ENCODE measurements around the gene ZIM2. TPM values are rescaled to one million over a fixed set of nuclear protein-coding genes. Genes with fewer than 3 reads are reported as not detected.

The ZIM2 gene
- total RNA-seq, 1 experiment from 2014 or later, result not detected

GRCh38 chr19:56760842-56761241, 79.7 kb downstream of the ZIM2 start:
- Histone ChIP-seq H3K4me1 (ENCODE audit: control insufficient read depth in 1 of 2, insufficient read depth in 2 of 2, low read length in 2 of 2) (no peaks in the 10 kb centered on the region), H3K9me3 (ENCODE audit: control insufficient read depth in 1 of 2, insufficient read depth in 1 of 2, low read depth in 1 of 2, low read length in 2 of 2) (peaks cover 7 to 44% of the 10 kb centered on the region in 2 experiments; a peak in 2 of 4 replicates), H3K36me3 (ENCODE audit: control insufficient read depth in 1 of 2, insufficient read depth in 2 of 2, low read length in 2 of 2) (no peaks in the 10 kb centered on the region), H3K27me3 (ENCODE audit: insufficient read depth, low read length) (no peaks in the 10 kb centered on the region), H4K20me1 (ENCODE audit: insufficient read depth) (no peaks in the 10 kb centered on the region), H3K9me2 (ENCODE audit: insufficient read depth) (no peaks in the 10 kb centered on the region), H2AFZ (ENCODE audit: low read depth, low read length, poor library complexity, severe bottlenecking) (no peak overlapping the region), H3K27ac (ENCODE audit: low read depth, low read length) (no peak overlapping the region), H3K4me3 (replicated peaks in 1 of 2; ENCODE audit: low read depth in 1 of 2, low read length in 2 of 2) (no peak overlapping the region), H3K4me2 (ENCODE audit: low read length) (no peak overlapping the region), H3K79me2 (ENCODE audit: insufficient read depth, low read length) (no peaks in the 10 kb centered on the region), H3K9ac (ENCODE audit: low read length) (no peak overlapping the region)
- ChIA-PET CTCF (no interaction called here), POLR2A (no interaction called here), RAD21 (ENCODE audit: low non-redundant PET in 1 of 2, low total read pairs in 2 of 2, uncharacterized antibody in 2 of 2, unreplicated experiment in 2 of 2) (no interaction called here)
- DNase-seq (ENCODE audit: low read depth, low spot score), result no peak
- intact Hi-C loops (cut with micrococcal nuclease), result no loop called here
- ATAC-seq, result no peak
- no TSS peak for BruUV-seq (replicated peaks)
- no peak for TF ChIP-seq SP1 (IDR thresholded peaks at IDR 0.05; ENCODE audit: low read depth)
- no peak for TF ChIP-seq FOSL1 (IDR thresholded peaks at IDR 0.05; ENCODE audit: low read depth)
- no peak for TF ChIP-seq RAD21 (IDR thresholded peaks at IDR 0.05; ENCODE audit: low read depth)
- no peak for TF ChIP-seq EZH2phosphoT487 (IDR thresholded peaks at IDR 0.05; ENCODE audit: borderline replicate concordance)
- TF ChIP-seq JUND (IDR thresholded peaks at IDR 0.05), result no peak
- no peak for TF ChIP-seq CEBPB (IDR thresholded peaks at IDR 0.05; ENCODE audit: low read depth)
- TF ChIP-seq, protein P1, sequence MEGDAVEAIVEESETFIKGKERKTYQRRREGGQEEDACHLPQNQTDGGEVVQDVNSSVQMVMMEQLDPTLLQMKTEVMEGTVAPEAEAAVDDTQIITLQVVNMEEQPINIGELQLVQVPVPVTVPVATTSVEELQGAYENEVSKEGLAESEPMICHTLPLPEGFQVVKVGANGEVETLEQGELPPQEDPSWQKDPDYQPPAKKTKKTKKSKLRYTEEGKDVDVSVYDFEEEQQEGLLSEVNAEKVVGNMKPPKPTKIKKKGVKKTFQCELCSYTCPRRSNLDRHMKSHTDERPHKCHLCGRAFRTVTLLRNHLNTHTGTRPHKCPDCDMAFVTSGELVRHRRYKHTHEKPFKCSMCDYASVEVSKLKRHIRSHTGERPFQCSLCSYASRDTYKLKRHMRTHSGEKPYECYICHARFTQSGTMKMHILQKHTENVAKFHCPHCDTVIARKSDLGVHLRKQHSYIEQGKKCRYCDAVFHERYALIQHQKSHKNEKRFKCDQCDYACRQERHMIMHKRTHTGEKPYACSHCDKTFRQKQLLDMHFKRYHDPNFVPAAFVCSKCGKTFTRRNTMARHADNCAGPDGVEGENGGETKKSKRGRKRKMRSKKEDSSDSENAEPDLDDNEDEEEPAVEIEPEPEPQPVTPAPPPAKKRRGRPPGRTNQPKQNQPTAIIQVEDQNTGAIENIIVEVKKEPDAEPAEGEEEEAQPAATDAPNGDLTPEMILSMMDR (IDR thresholded peaks at IDR 0.05 in 2 of 3, conservative IDR thresholded peaks at IDR 0.05 in 1 of 3; ENCODE audit: borderline replicate concordance in 1 of 3, insufficient read depth in 1 of 3, low read depth in 2 of 3, low read length in 2 of 3), result no peak
- no peak for TF ChIP-seq ZFX (IDR thresholded peaks at IDR 0.05)
- no peak for TF ChIP-seq SRF (IDR thresholded peaks at IDR 0.05; ENCODE audit: low read depth)

DNA sequence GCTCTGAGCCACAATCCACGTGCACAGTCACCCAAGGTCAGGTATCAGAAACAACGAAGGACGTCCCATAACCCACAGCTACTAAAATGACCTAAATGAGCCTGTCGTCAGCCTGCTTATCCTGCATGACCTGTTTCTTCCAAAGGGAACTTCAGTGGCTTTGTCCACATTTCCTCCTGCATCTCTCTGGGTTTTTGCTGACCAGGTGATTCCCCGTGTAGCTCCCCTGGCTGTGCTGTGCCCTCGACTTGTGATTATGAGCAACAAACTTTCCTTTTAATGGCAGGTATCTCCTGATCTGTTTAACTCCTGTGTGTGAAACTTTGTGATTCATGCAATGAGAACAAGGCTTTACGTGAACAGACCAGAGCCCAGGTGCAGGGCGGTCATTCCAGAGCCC, 81.0 kb downstream of the ZIM2 start:
- DNase-seq (ENCODE audit: low read depth, low spot score), result no peak
- intact Hi-C loops (cut with micrococcal nuclease), result no loop called here
- POLR2A ChIA-PET, result no interaction called here
- TF ChIP-seq EGR1 (IDR thresholded peaks at IDR 0.05; ENCODE audit: low read depth), result no peak
- no peak for TF ChIP-seq POLR2A (IDR thresholded peaks at IDR 0.05; ENCODE audit: borderline replicate concordance, extremely low read depth, insufficient read depth, insufficient read length)
- TF ChIP-seq ZBTB33 (IDR thresholded peaks at IDR 0.05; ENCODE audit: extremely low read depth, insufficient replicate concordance, low read length), result no peak
- TF ChIP-seq, protein P1 (IDR thresholded peaks at IDR 0.05 in 2 of 3, conservative IDR thresholded peaks at IDR 0.05 in 1 of 3; ENCODE audit: borderline replicate concordance in 1 of 3, insufficient read depth in 1 of 3, low read depth in 2 of 3, low read length in 2 of 3), result no peak
- TF ChIP-seq EZH2phosphoT487 (IDR thresholded peaks at IDR 0.05; ENCODE audit: borderline replicate concordance), result no peak
- no peak for TF ChIP-seq POLR2AphosphoS5 (IDR thresholded peaks at IDR 0.05; ENCODE audit: low read depth, low read length)
- no peak for TF ChIP-seq CEBPB (IDR thresholded peaks at IDR 0.05; ENCODE audit: low read depth)
- TF ChIP-seq SIN3A (IDR thresholded peaks at IDR 0.05; ENCODE audit: low read depth), result no peak

More for the DNA sequence above, 81.0 kb downstream of the ZIM2 start:
- H3K4me3 ChIP-seq (replicated peaks in 1 of 2; ENCODE audit: low read depth in 1 of 2, low read length in 2 of 2), result no peak overlapping the region
- no TSS peak for BruUV-seq (replicated peaks)
- H3K4me2 ChIP-seq (ENCODE audit: low read length), result no peak overlapping the region
- no peaks in the 10 kb centered on the region for H3K79me2 ChIP-seq (ENCODE audit: insufficient read depth, low read length)
- ChIA-PET CTCF (no interaction called here), RAD21 (ENCODE audit: low non-redundant PET in 1 of 2, low total read pairs in 2 of 2, uncharacterized antibody in 2 of 2, unreplicated experiment in 2 of 2) (no interaction called here)
- no peaks in the 10 kb centered on the region for H3K9me2 ChIP-seq (ENCODE audit: insufficient read depth)
- H4K20me1 ChIP-seq (ENCODE audit: insufficient read depth), result no peaks in the 10 kb centered on the region
- H3K27ac ChIP-seq (ENCODE audit: low read depth, low read length), result no peak overlapping the region
- no peak for ATAC-seq
- no peak overlapping the region for H2AFZ ChIP-seq (ENCODE audit: low read depth, low read length, poor library complexity, severe bottlenecking)
- H3K27me3 ChIP-seq (ENCODE audit: insufficient read depth, low read length), result no peaks in the 10 kb centered on the region
- no peaks in the 10 kb centered on the region for H3K4me1 ChIP-seq (ENCODE audit: control insufficient read depth in 1 of 2, insufficient read depth in 2 of 2, low read length in 2 of 2)
- peaks cover 2 to 33% of the 10 kb centered on the region in 2 experiments; a peak in 2 of 4 replicates for H3K9me3 ChIP-seq (ENCODE audit: control insufficient read depth in 1 of 2, insufficient read depth in 1 of 2, low read depth in 1 of 2, low read length in 2 of 2)
- H3K9ac ChIP-seq (ENCODE audit: low read length), result no peak overlapping the region
- H3K36me3 ChIP-seq (ENCODE audit: control insufficient read depth in 1 of 2, insufficient read depth in 2 of 2, low read length in 2 of 2), result no peaks in the 10 kb centered on the region
